AG04449 (cell line): ENCODE data around the gene PXMP4.

ENCODE experiments used
- CTCF ChIA-PET: fragments of 350-600 bp; formaldehyde crosslinking; extraction: SDS; loops from one replicate; lab custom pipeline; 2021; ENCODE audit warnings: antibody characterized with exemption; lab: Yijun Ruan, JAX
- POLR2A ChIA-PET: fragments of 400-600, 350-600 bp; formaldehyde crosslinking; extraction: SDS; loops from one replicate; lab custom pipeline; 2020; ENCODE audit warnings: antibody characterized with exemption, inconsistent platforms; lab: Yijun Ruan, JAX
- DNase-seq: peaks from one replicate; pipeline ENCODE4 v3.0.0-alpha.2; 2010; ENCODE audit warnings: low read depth, low spot score
- H3K4me3 ChIP-seq: 2 replicates; pipeline ENCODE4 v1.5.1; 2011; ENCODE audit warnings: low read depth, mild to moderate bottlenecking, control low read depth, low read length
- CTCF ChIP-seq: IDR thresholded peaks from one replicate; pipeline ENCODE4 v1.5.1; 2011; ENCODE audit warnings: mild to moderate bottlenecking, moderate library complexity, low read length, control low read depth, inconsistent platforms; ENCODE audit not compliant: insufficient read depth; ENCODE audit errors: missing control alignments

The PXMP4 gene

GRCh38 chr20:33657704-33658095 lies 62.4 kb downstream of the PXMP4 start:
- DNase-seq: no peak
- CTCF ChIA-PET: interaction anchor here (1.3 kb wide), 1 partner anchor 11 kb away, joined by 3 read pairs; no protein-coding TSS in a partner anchor
- POLR2A ChIA-PET: no interaction called here
- no peak overlapping the region for H3K4me3 ChIP-seq
- no peak for TF ChIP-seq CTCF

- POLR2A ChIA-PET: no interaction called here
- DNase-seq: no peak
- CTCF ChIA-PET: interaction anchor here (10.9 kb wide), 1 partner anchor 8 kb away, joined by 99 read pairs; the partner anchor contains the start of genes ACTL10 and C20orf144
- no peak for TF ChIP-seq CTCF
- no peak overlapping the region for H3K4me3 ChIP-seq
Measured at GRCh38 chr20:33656783-33657703, 63.1 kb downstream of the PXMP4 start.

GRCh38 chr20:33656010-33656782 lies 63.9 kb downstream of the PXMP4 start:
- POLR2A ChIA-PET: interaction anchor here (1.0 kb wide), 1 partner anchor 7 kb away, joined by 3 read pairs; no protein-coding TSS in a partner anchor
- CTCF ChIA-PET: interaction anchor here (0.6 to 10.9 kb wide), 3 partner anchors 9 to 836 kb away, joined by 3 to 99 read pairs (median 3); partner anchors contain the start of genes ACTL10, C20orf144 and MAPRE1
- DNase-seq: no peak
- TF ChIP-seq CTCF: no peak
- H3K4me3 ChIP-seq: no peak overlapping the region

- ChIA-PET CTCF (interaction anchor here (2.8 to 10.9 kb wide), 3 partner anchors 10 to 198 kb away, joined by 11 to 99 read pairs (median 33); partner anchors contain the start of genes ACTL10 and C20orf144), POLR2A (interaction anchor here (0.5 to 1.0 kb wide), 2 partner anchors 8 to 913 kb away, joined by 3 read pairs; no protein-coding TSS in a partner anchor)
Measured at GRCh38 chr20:33655164-33655563, 64.9 kb downstream of the PXMP4 start.

GRCh38 chr20:33654680-33655161 lies 65.4 kb downstream of the PXMP4 start:
- ChIA-PET CTCF (interaction anchor here (0.9 to 10.9 kb wide), 8 partner anchors 10 to 260 kb away, joined by 3 to 99 read pairs (median 8); partner anchors contain the start of genes ACTL10, C20orf144 and SNTA1), POLR2A (interaction anchor here (0.5 to 1.0 kb wide), 2 partner anchors 9 to 913 kb away, joined by 3 read pairs; no protein-coding TSS in a partner anchor)
- no peak for TF ChIP-seq CTCF
- H3K4me3 ChIP-seq: no peak overlapping the region
- DNase-seq: no peak

More at GRCh38 chr20:33655164-33655563, 64.9 kb downstream of the PXMP4 start:
- no peak for TF ChIP-seq CTCF
- DNase-seq: no peak
- H3K4me3 ChIP-seq: no peak overlapping the region
